Mesothelial cell of epicardium (in vitro differentiated cells): ENCODE measurements around the gene SPTBN1. TPM values are rescaled to one million over a fixed set of nuclear protein-coding genes. Genes with fewer than 3 reads are reported as not detected.

Source experiments
- DNase-seq, 2 experiments: peaks; one replicate each; pipeline ENCODE4 v3.0.0; 2021; ENCODE audit warnings: low spot score in 2 of 2; ENCODE audit not compliant: unreplicated experiment in 2 of 2
- H3K27ac Mint-ChIP-seq: 2 replicates; pipeline ENCODE4 v1.8.0; 2021; ENCODE audit warnings: mixed read lengths
- H3K27me3 Mint-ChIP-seq: 2 replicates; pipeline ENCODE4 v1.8.0; 2021; ENCODE audit warnings: low read depth, mixed read lengths
- H3K36me3 Mint-ChIP-seq: 2 replicates; pipeline ENCODE4 v1.8.0; 2021; ENCODE audit warnings: mixed read lengths
- H3K4me1 Mint-ChIP-seq: 2 replicates; pipeline ENCODE4 v1.8.0; 2021; ENCODE audit warnings: mixed read lengths
- H3K4me3 Mint-ChIP-seq: 2 replicates; pipeline ENCODE4 v1.8.0; 2021; ENCODE audit warnings: mild to moderate bottlenecking, moderate library complexity, mixed read lengths
- H3K9me3 Mint-ChIP-seq: 2 replicates; pipeline ENCODE4 v1.8.0; 2021; ENCODE audit warnings: mixed read lengths
- total RNA-seq: library from RNA; stranded (reverse); gene quantifications from 3 replicates; pipeline ENCODE4 v1.2.1, GENCODE V29; 2021
- TF ChIP-seq, protein P1 (sequence below): fragments of 200-600 bp; sonication (generic); IDR thresholded peaks from one replicate; pipeline ENCODE4 v1.5.0; 2021; ENCODE audit warnings: antibody characterized with exemption; ENCODE audit not compliant: unreplicated experiment

Gene SPTBN1
- total RNA-seq, 1 donor from 2014 or later: 281 TPM

DNA sequence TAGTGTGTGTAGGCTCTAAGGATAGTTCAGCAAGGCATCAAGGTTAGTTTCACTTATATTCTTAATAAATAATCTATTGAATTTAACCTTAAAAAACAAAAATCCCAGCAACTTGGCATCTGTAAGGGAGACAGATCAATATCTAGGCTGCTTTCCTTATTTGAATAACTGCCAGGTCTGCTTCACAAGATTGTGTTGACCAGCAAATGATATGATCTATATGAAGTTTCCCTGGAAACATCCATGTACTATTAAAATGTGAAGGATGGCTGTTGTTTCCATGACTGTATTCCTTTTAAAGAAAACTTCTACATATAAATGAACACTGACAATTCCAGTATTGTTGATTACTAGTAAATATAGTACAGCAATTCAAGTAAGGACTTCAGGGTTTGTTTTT lies 109.4 kb downstream of the SPTBN1 start:
- H3K4me3 Mint-ChIP-seq: no peak overlapping the region
- peaks cover 66% of the 10 kb centered on the region for H3K4me1 Mint-ChIP-seq
- no peaks in the 10 kb centered on the region for H3K27me3 Mint-ChIP-seq
- no peaks in the 10 kb centered on the region for H3K9me3 Mint-ChIP-seq
- no peaks in the 10 kb centered on the region for H3K36me3 Mint-ChIP-seq
- TF ChIP-seq, protein P1, sequence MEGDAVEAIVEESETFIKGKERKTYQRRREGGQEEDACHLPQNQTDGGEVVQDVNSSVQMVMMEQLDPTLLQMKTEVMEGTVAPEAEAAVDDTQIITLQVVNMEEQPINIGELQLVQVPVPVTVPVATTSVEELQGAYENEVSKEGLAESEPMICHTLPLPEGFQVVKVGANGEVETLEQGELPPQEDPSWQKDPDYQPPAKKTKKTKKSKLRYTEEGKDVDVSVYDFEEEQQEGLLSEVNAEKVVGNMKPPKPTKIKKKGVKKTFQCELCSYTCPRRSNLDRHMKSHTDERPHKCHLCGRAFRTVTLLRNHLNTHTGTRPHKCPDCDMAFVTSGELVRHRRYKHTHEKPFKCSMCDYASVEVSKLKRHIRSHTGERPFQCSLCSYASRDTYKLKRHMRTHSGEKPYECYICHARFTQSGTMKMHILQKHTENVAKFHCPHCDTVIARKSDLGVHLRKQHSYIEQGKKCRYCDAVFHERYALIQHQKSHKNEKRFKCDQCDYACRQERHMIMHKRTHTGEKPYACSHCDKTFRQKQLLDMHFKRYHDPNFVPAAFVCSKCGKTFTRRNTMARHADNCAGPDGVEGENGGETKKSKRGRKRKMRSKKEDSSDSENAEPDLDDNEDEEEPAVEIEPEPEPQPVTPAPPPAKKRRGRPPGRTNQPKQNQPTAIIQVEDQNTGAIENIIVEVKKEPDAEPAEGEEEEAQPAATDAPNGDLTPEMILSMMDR: no peak
- H3K27ac Mint-ChIP-seq: no peak overlapping the region
- DNase-seq: no peak

DNA sequence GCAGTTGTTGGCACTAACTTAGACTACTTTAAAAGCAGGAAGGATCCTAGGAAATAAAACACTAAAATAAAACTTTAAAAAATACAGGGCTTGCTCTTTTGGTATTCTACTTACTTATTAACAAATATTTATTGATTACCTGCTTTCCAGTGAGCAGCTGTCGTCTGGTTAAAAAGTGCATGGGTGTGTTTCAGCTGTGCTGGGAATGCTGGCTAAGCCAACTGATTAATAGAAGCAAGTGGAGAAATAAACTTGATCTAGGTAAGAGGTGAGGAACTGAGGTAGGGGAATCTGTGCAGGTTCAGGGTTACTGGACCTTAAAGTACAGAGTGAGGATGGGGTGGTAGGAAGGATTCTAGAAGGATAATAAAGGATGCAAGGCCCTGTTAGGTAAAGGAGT lies 110.8 kb downstream of the SPTBN1 start:
- Mint-ChIP-seq H3K27me3 (no peaks in the 10 kb centered on the region), H3K4me1 (peaks cover 67% of the 10 kb centered on the region), H3K9me3 (no peaks in the 10 kb centered on the region), H3K4me3 (no peak overlapping the region), H3K36me3 (no peaks in the 10 kb centered on the region), H3K27ac (peak overlapping the region; percentile 27)
- no peak for DNase-seq
- TF ChIP-seq, protein P1: no peak

DNA sequence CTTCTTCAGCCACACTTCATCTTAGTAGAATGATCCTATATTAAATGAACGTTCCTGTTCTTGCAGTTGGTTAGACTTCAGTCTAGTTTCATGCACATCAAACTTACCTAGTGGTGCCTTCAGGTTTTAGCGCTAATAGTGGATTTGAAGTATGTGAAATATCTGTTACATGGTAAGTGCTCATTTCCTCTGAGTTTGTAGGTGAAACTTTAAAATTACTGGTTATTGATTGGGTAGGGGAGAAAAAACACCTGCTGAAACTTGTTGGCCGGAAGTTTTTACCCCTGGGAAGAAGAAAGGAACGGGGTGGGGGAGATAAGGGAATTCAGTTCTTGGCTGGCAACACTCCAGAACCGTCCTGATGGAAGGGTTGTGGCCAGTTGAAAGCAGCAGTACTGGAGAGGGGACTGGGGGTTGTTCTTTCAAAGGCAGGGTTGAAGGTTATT lies 112.8 kb downstream of the SPTBN1 start:
- H3K36me3 Mint-ChIP-seq: no peaks in the 10 kb centered on the region
- no peak for DNase-seq
- H3K27ac Mint-ChIP-seq: peak overlapping the region; percentile 83
- TF ChIP-seq, protein P1: no peak
- H3K27me3 Mint-ChIP-seq: no peaks in the 10 kb centered on the region
- no peaks in the 10 kb centered on the region for H3K9me3 Mint-ChIP-seq
- H3K4me1 Mint-ChIP-seq: peaks cover 69% of the 10 kb centered on the region
- peak overlapping the region; percentile 4 for H3K4me3 Mint-ChIP-seq

DNA sequence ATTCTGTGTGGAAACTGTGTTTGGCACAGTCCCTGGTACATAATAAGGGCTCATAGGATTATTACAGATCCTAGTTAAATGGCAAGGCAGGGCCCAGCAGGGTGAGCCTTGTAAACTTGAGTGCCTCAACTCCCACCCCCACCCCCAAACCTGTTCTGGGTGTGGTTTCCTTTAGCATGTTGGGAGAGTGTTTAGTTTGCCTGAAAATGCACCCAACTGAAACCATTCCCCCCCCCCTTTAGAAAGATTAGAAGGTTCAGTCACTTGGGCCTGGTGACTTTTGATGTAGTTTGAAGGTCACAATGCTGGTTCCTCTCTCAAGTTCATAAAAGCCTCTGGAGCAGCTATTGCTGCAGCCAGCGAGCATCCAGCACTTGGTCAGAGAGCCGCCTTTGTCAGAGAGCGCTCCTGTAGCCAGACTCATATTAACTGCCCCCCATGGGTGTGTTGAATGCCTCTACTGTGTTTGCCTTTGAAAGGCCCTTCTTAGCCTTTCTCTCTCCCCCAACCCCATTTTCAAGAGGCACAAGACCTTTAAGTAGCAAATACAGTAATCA lies 113.7 kb downstream of the SPTBN1 start:
- H3K27me3 Mint-ChIP-seq: no peaks in the 10 kb centered on the region
- peak overlapping the region; percentile 91 for H3K27ac Mint-ChIP-seq
- H3K4me3 Mint-ChIP-seq: no peak overlapping the region
- H3K4me1 Mint-ChIP-seq: peaks cover 66% of the 10 kb centered on the region
- no peaks in the 10 kb centered on the region for H3K36me3 Mint-ChIP-seq
- no peak for DNase-seq
- TF ChIP-seq, protein P1: no peak
- no peaks in the 10 kb centered on the region for H3K9me3 Mint-ChIP-seq

DNA sequence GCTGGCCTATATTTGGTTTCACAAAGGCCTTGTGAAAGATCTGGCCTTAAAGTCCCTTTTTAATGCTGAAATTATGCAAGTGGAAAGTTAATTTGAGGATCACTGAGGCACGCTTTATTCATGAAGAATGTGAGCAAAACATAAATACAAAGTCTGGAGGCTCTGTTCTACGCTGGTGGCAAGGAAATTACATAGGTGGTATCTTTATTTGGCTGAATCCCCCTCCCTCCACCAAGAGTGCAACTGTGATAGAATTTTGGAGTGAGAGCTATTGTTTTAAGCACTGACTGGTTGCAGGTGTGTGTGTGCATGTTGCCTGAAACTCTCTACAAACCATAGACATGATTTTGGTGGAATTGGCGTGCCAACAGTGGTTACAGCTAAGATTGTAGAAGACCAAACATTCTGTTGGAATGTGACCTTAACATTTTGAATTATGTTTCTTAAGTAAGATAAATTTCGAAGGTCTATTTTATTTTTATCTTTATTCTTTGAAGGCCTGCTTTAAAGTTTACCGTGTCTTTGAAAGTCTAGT lies 114.3 kb downstream of the SPTBN1 start:
- Mint-ChIP-seq H3K27ac (peak overlapping the region; percentile 91), H3K36me3 (no peaks in the 10 kb centered on the region), H3K4me3 (no peak overlapping the region), H3K27me3 (no peaks in the 10 kb centered on the region), H3K9me3 (no peaks in the 10 kb centered on the region), H3K4me1 (peaks cover 64% of the 10 kb centered on the region)
- TF ChIP-seq, protein P1: no peak
- DNase-seq: no peak
